HepG2 (cell line): ENCODE results near the gene BABAM1. TPM values are rescaled to one million over a fixed set of nuclear protein-coding genes. Genes with fewer than 3 reads are reported as not detected.

Experiments used
- ARID2 ChIP-seq: sonication (generic); formaldehyde crosslinking; IDR thresholded peaks from 2 replicates; pipeline ENCODE4 v1.8.1; 2022; ENCODE audit warnings: mild to moderate bottlenecking, missing genetic modification reagents, borderline replicate concordance
- ATRX ChIP-seq: sonication (generic); formaldehyde crosslinking; IDR thresholded peaks from 2 replicates; pipeline ENCODE4 v1.4.0; 2020; ENCODE audit warnings: missing genetic modification reagents, borderline replicate concordance
- FOXK2 ChIP-seq: fragments of 450-650 bp; IDR thresholded peaks from 2 replicates; pipeline ENCODE4 v1.6.1; 2016
- HNF1B ChIP-seq: sonication (generic); formaldehyde crosslinking; IDR thresholded peaks from 2 replicates; pipeline ENCODE4 v1.5.1; 2020; ENCODE audit warnings: mild to moderate bottlenecking, moderate library complexity, missing genetic modification reagents
- KMT2B ChIP-seq: IDR thresholded peaks from 2 replicates; pipeline ENCODE4 v1.6.1; 2016; ENCODE audit warnings: missing genetic modification reagents, missing compliant biosample characterization
- MEIS2 ChIP-seq: sonication (generic); formaldehyde crosslinking; IDR thresholded peaks from 2 replicates; pipeline ENCODE4 v1.9.0; 2021; ENCODE audit warnings: mild to moderate bottlenecking, missing genetic modification reagents
- MYC ChIP-seq: sonication (generic); formaldehyde crosslinking; IDR thresholded peaks from 2 replicates; pipeline ENCODE4 v1.9.0; 2021; ENCODE audit warnings: missing genetic modification reagents, borderline replicate concordance
- PATZ1 ChIP-seq: sonication (generic); formaldehyde crosslinking; IDR thresholded peaks from 2 replicates; pipeline ENCODE4 v1.4.0; 2020; ENCODE audit warnings: missing genetic modification reagents
- PHF20 ChIP-seq: sonication (generic); formaldehyde crosslinking; IDR thresholded peaks from 2 replicates; pipeline ENCODE4 v1.5.0; 2020; ENCODE audit warnings: mild to moderate bottlenecking, missing genetic modification reagents
- RXRA ChIP-seq: sonication (generic); formaldehyde crosslinking; IDR thresholded peaks from 2 replicates; pipeline ENCODE4 v1.5.1; 2020; ENCODE audit warnings: missing genetic modification reagents
- SKI ChIP-seq: fragments of 450-650 bp; IDR thresholded peaks from one replicate; pipeline ENCODE4 v1.6.1; 2018; ENCODE audit warnings: mild to moderate bottlenecking; ENCODE audit not compliant: partially characterized antibody
- TEAD3 ChIP-seq: optimal IDR thresholded peaks from 2 replicates; pipeline ENCODE3; 2016; ENCODE audit warnings: borderline replicate concordance
- TMF1 ChIP-seq: sonication (generic); formaldehyde crosslinking; IDR thresholded peaks from 2 replicates; pipeline ENCODE4 v1.8.1; 2022; ENCODE audit warnings: low read depth, missing genetic modification reagents
- XRCC5 ChIP-seq: fragments of 200-400 bp; formaldehyde crosslinking; optimal IDR thresholded peaks from 2 replicates; pipeline ENCODE3; 2017; ENCODE audit warnings: mild to moderate bottlenecking, low read length
- ZNF101 ChIP-seq: sonication (generic); formaldehyde crosslinking; IDR thresholded peaks from 2 replicates; pipeline ENCODE4 v1.4.0; 2020; ENCODE audit warnings: mild to moderate bottlenecking, low read depth, missing genetic modification reagents, borderline replicate concordance
- ZNF292 ChIP-seq: sonication (generic); formaldehyde crosslinking; IDR thresholded peaks from 2 replicates; pipeline ENCODE4 v1.8.1; 2022; ENCODE audit warnings: mild to moderate bottlenecking, low read depth, missing genetic modification reagents, borderline replicate concordance
- ZNF3 ChIP-seq: IDR thresholded peaks from 2 replicates; pipeline ENCODE4 v1.7.0; 2017; ENCODE audit warnings: inconsistent platforms
- ZNF329 ChIP-seq: sonication (generic); formaldehyde crosslinking; IDR thresholded peaks from 2 replicates; pipeline ENCODE4 v1.9.0; 2021; ENCODE audit warnings: low read depth, mild to moderate bottlenecking, missing genetic modification reagents
- ZNF333 ChIP-seq: sonication (generic); formaldehyde crosslinking; IDR thresholded peaks from 2 replicates; pipeline ENCODE4 v1.4.0; 2020; ENCODE audit warnings: mild to moderate bottlenecking, missing genetic modification reagents, borderline replicate concordance
- ZNF577 ChIP-seq: sonication (generic); formaldehyde crosslinking; IDR thresholded peaks from 2 replicates; pipeline ENCODE4 v1.4.0; 2020; ENCODE audit warnings: mild to moderate bottlenecking, low read depth, missing genetic modification reagents, borderline replicate concordance
- ZNF672 ChIP-seq: sonication (generic); formaldehyde crosslinking; IDR thresholded peaks from 2 replicates; pipeline ENCODE4 v1.8.1; 2022; ENCODE audit warnings: missing genetic modification reagents
- ZNF777 ChIP-seq: sonication (generic); formaldehyde crosslinking; IDR thresholded peaks from 2 replicates; pipeline ENCODE4 v1.4.0; 2020; ENCODE audit warnings: missing genetic modification reagents
- polyA plus RNA-seq, 8 experiments: library from polyadenylated mRNA; depleted of rRNA in 3 of 8; stranded (reverse) in 7 of 8; unstranded in 1 of 8; fragments of >200 nt; fragmentation: Illumina TruSeq in 4 of 8; extraction: Trizol in 4 of 8; gene quantifications; 2 replicates each; pipeline versions ENCODE4 v1.2.1 to v1.2.3, GENCODE V29; 2011 to 2016; ENCODE audit warnings: low read depth in 4 of 8, missing spikeins in 1 of 8, mixed read lengths in 1 of 8; ENCODE audit not compliant: insufficient read depth in 1 of 8
- total RNA-seq, 5 experiments: library from RNA; depleted of rRNA; stranded (reverse); fragments of >200 nt; fragmentation: Illumina TruSeq; extraction: Trizol; gene quantifications; 2 replicates each; pipeline ENCODE4 v1.2.3, GENCODE V29; 2016; ENCODE audit warnings: low read depth in 1 of 5
- TF ChIP-seq, protein P1 (sequence below): sonication (generic); formaldehyde crosslinking; IDR thresholded peaks from 2 replicates; pipeline ENCODE4 v1.5.0; 2020; ENCODE audit warnings: mild to moderate bottlenecking, missing genetic modification reagents
- TF ChIP-seq, protein P2 (sequence below): sonication (generic); formaldehyde crosslinking; IDR thresholded peaks from 2 replicates; pipeline ENCODE4 v1.9.0; 2021; ENCODE audit warnings: missing genetic modification reagents, borderline replicate concordance

Gene BABAM1
- total and polyA plus RNA-seq, 2 of the 13 experiments (the other 11 are each of a cell fraction or from before 2014, with no cell fraction given): 70.0 to 82.0 TPM

GRCh38 chr19:17255150-17255621 lies 12.1 kb upstream of the BABAM1 start (continued):
- TF ChIP-seq TMF1 (CRISPR knock-in tag) (no peak), ZNF577 (CRISPR knock-in tag) (no peak), TEAD3 (CRISPR knock-in tag) (peak; percentile 91), ZNF777 (CRISPR knock-in tag) (no peak), ZNF672 (CRISPR knock-in tag) (no peak), ZNF329 (no peak), ZNF333 (no peak), ZNF3 (CRISPR knock-in tag) (no peak), ATRX (no peak), MYC (CRISPR knock-in tag) (peak; percentile 71; the same call in 1 of the 2 replicates), PATZ1 (CRISPR knock-in tag) (0 out of 2 replicates have a peak, but pooled peaks have one; percentile 26), ARID2 (CRISPR knock-in tag) (no peak), FOXK2 (no peak), SKI (no peak), HNF1B (CRISPR knock-in tag) (no peak), KMT2B (CRISPR knock-in tag) (0 out of 2 replicates have a peak, but pooled peaks have one; percentile 26), ZNF101 (no peak), MEIS2 (CRISPR knock-in tag) (no peak), PHF20 (no peak), ZNF292 (peak; percentile 69; the same call in 1 of the 2 replicates), XRCC5 (peak; percentile 49), RXRA (CRISPR knock-in tag) (peak; percentile 44; the same call in 1 of the 2 replicates)
- TF ChIP-seq, protein P1, sequence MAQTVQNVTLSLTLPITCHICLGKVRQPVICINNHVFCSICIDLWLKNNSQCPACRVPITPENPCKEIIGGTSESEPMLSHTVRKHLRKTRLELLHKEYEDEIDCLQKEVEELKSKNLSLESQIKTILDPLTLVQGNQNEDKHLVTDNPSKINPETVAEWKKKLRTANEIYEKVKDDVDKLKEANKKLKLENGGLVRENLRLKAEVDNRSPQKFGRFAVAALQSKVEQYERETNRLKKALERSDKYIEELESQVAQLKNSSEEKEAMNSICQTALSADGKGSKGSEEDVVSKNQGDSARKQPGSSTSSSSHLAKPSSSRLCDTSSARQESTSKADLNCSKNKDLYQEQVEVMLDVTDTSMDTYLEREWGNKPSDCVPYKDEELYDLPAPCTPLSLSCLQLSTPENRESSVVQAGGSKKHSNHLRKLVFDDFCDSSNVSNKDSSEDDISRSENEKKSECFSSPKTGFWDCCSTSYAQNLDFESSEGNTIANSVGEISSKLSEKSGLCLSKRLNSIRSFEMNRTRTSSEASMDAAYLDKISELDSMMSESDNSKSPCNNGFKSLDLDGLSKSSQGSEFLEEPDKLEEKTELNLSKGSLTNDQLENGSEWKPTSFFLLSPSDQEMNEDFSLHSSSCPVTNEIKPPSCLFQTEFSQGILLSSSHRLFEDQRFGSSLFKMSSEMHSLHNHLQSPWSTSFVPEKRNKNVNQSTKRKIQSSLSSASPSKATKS (CRISPR knock-in tag): no peak
- TF ChIP-seq, protein P2, sequence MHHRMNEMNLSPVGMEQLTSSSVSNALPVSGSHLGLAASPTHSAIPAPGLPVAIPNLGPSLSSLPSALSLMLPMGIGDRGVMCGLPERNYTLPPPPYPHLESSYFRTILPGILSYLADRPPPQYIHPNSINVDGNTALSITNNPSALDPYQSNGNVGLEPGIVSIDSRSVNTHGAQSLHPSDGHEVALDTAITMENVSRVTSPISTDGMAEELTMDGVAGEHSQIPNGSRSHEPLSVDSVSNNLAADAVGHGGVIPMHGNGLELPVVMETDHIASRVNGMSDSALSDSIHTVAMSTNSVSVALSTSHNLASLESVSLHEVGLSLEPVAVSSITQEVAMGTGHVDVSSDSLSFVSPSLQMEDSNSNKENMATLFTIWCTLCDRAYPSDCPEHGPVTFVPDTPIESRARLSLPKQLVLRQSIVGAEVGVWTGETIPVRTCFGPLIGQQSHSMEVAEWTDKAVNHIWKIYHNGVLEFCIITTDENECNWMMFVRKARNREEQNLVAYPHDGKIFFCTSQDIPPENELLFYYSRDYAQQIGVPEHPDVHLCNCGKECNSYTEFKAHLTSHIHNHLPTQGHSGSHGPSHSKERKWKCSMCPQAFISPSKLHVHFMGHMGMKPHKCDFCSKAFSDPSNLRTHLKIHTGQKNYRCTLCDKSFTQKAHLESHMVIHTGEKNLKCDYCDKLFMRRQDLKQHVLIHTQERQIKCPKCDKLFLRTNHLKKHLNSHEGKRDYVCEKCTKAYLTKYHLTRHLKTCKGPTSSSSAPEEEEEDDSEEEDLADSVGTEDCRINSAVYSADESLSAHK: no peak
